HuH-7.5 (cell line): ENCODE measurements around the gene SMAD6.
"Not testable (repeated sequence)": the region's sequence is repeated elsewhere in the genome, so short reads cannot be mapped to it uniquely, and the experiment has no call there.

Source experiments
- DNase-seq: peaks from one replicate; pipeline ENCODE4 v3.0.0; 2011; ENCODE audit warnings: low spot score

Gene SMAD6

DNA sequence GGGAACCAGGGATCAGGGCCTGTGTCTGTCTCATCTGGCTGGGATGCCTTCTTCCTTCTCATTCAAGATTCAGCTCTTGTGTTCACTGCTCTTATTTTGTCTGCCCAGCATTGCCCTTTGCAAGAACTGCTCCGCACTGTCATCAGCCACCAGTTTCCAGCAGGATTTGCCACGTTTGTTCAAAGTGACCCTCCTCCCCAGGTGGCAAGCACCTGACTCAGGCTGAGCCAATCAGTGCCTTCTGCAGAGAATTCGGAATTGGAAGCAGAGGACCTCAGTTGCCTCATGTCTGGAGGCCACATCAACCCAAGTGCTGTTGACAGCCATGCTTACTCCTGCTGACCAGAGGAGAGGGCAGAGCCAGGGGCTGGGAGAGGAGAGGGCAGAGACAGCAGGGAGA lies 124.5 kb downstream of the SMAD6 start:
- no peak for DNase-seq

GRCh38 chr15:66827039-66827697 lies 125.1 kb downstream of the SMAD6 start:
- no peak for DNase-seq

DNA sequence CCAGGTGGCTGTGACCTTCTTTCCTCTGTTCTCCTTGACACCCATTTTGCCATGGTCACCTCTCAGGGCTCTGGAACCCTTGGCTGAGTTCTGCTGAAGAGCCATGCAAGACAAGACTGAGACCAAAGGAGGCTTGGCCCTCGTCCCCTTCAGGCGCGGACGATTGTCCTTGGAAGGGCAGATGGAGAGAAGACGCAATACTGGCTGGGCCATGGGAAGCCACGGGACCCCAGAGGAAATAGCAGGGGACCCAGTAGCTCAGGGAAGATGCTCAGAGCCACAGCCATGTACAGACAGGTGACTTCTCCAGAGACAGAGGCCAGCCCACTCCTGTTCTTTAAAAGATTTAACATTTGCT lies 125.6 kb downstream of the SMAD6 start:
- DNase-seq, result no peak

- not testable (repeated sequence) for DNase-seq
These were observed 126.9 kb downstream of the SMAD6 start for GRCh38 chr15:66828817-66829541.

DNA sequence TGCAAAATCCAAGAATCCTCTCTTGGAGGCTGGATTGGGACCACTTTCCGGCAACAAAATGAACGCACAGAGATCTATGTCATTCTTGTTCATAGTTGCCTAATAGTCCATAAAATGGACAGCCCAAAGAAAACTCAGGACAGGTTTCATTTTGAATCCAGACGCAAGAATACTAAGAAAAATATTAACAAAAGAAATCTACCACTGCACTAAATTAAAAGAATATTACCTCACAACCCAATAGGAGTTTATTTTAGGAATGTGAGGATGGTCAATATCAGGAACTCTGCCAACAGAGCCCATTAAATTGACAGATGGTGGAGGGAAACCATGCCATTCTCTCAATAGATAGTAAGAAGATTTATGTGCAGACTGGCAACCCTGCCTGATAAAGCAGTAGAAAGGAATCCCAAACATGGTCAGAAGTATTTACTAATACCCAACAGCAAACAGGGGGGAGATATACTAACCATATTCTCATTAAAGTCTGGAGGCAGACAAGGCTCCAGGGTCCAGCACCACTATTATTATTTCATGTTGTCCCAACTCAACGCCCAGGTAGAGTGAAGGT lies 127.6 kb downstream of the SMAD6 start:
- no peak for DNase-seq

- DNase-seq, result no peak
These were observed 128.3 kb downstream of the SMAD6 start for GRCh38 chr15:66830358-66830757.

GRCh38 chr15:66830823-66831222 lies 128.8 kb downstream of the SMAD6 start:
- no peak for DNase-seq

GRCh38 chr15:66831289-66831688 lies 129.3 kb downstream of the SMAD6 start:
- DNase-seq, result no peak

GRCh38 chr15:66831801-66832390 lies 129.9 kb downstream of the SMAD6 start:
- DNase-seq, result no peak
